ENCODE results near the gene CUBN. TPM values are rescaled to one million over a fixed set of nuclear protein-coding genes. Genes with fewer than 3 reads are reported as not detected.

Gene CUBN
- total RNA-seq, 4 donors from 2014 or later, result 0.27 to 3.6 (median 0.96) TPM

DNA sequence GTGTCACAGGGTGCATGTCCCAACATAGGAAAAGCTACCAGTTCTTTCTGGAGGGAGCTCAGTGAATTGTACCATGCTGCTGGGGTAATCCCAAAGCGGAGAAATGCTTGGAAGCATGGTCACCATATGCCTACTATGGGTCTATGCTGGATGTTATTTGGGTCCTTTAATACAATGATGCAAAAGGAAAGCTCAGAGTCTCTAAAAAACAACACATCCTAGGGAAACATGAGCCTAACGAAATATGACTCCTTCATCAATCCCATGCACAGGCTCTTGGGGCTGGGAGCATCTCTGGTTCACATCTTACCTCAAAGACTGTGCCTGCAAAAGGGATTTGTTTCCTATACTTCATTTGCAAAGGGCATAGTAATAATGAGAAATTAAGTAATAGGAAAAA lies 65.2 kb downstream of the CUBN start:
- no peaks in the 10 kb centered on the region for H3K36me3 ChIP-seq
- no peak for TF ChIP-seq POLR2A (IDR thresholded peaks at IDR 0.05)
- TF ChIP-seq, protein P1, sequence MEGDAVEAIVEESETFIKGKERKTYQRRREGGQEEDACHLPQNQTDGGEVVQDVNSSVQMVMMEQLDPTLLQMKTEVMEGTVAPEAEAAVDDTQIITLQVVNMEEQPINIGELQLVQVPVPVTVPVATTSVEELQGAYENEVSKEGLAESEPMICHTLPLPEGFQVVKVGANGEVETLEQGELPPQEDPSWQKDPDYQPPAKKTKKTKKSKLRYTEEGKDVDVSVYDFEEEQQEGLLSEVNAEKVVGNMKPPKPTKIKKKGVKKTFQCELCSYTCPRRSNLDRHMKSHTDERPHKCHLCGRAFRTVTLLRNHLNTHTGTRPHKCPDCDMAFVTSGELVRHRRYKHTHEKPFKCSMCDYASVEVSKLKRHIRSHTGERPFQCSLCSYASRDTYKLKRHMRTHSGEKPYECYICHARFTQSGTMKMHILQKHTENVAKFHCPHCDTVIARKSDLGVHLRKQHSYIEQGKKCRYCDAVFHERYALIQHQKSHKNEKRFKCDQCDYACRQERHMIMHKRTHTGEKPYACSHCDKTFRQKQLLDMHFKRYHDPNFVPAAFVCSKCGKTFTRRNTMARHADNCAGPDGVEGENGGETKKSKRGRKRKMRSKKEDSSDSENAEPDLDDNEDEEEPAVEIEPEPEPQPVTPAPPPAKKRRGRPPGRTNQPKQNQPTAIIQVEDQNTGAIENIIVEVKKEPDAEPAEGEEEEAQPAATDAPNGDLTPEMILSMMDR (IDR thresholded peaks at IDR 0.05 in 4 of 5, conservative IDR thresholded peaks at IDR 0.05 in 1 of 5), result no peak
- no peak overlapping the region for H3K27ac ChIP-seq
- intact Hi-C loops (cut with DNase I; ENCODE audit: low total_unique reads), result no loop called here
- in situ Hi-C loops (cut with MboI; ENCODE audit: low sequenced_read_pairs in 4 of 4), result no loop called here
- H3K9me3 ChIP-seq, result no peaks in the 10 kb centered on the region
- ATAC-seq (no peak), DNase-seq (no peak)
- H3K27me3 ChIP-seq, result no peaks in the 10 kb centered on the region
- no peak overlapping the region for H3K4me3 ChIP-seq
- peaks cover 0 to 5% of the 10 kb centered on the region in 2 donors for H3K4me1 ChIP-seq

DNA sequence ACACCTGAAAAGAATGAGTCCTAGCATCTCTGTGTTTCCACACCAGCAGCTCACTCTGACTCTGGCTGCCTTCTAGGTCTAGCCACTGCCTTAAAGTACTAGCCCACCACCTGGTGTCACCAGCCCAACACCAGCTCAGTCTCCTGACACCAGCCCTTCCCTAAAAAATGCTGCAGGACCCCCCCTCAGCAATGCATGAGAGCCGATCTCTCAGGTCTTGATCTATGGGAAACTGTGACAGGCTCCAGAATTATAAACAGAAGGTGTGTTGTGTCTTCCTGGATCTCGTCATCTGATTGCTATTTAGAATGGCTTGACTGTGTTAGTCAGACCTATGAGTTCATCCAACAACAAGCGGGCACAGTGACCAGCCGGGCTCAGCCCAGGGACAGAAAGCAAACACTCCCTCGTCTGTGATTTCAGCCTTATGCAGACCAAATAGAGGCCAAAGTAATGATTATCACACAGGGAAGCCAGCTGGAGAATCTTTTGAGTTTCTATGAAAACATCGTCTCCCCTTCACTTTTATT lies 66.6 kb downstream of the CUBN start:
- Histone ChIP-seq H3K27ac (peak overlapping the region; percentile 35 to 55 (median 44)), H3K4me1 (peaks cover 0 to 5% of the 10 kb centered on the region in 2 donors), H3K36me3 (no peaks in the 10 kb centered on the region), H3K4me3 (no peak overlapping the region), H3K9me3 (no peaks in the 10 kb centered on the region), H3K27me3 (no peaks in the 10 kb centered on the region)
- peak in 1 of 2 donors; percentile 31 for DNase-seq
- peak; percentile 56 to 68 for ATAC-seq
- in situ Hi-C loops (cut with MboI; ENCODE audit: low sequenced_read_pairs in 4 of 4) (no loop called here), intact Hi-C loops (cut with DNase I; ENCODE audit: low total_unique reads) (no loop called here)
- TF ChIP-seq, protein P1 (IDR thresholded peaks at IDR 0.05 in 4 of 5, conservative IDR thresholded peaks at IDR 0.05 in 1 of 5), result no peak
- TF ChIP-seq POLR2A (IDR thresholded peaks at IDR 0.05), result no peak

DNA sequence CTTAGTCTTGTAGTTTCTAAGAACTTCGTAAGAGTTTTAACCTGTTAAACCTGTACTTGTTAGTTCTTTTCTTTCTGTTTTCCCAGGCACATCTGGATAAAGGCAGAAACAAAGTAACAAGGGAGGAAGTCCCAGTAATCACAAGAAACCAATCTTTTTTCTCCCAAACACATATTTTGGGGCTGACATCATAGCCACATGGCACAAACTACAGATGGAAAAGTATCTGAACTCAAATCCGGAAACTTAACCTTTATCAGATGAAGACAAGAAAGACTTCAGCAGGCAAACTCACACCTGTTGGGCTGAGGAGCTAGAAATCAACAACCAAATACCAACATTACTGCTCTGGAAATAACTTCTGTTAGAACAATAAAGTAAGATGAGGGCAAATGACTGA lies 67.1 kb downstream of the CUBN start:
- DNase-seq (no peak), ATAC-seq (peak in 1 of 2 donors; percentile 55)
- intact Hi-C loops (cut with DNase I; ENCODE audit: low total_unique reads) (no loop called here), in situ Hi-C loops (cut with MboI; ENCODE audit: low sequenced_read_pairs in 4 of 4) (no loop called here)
- TF ChIP-seq, protein P1 (IDR thresholded peaks at IDR 0.05 in 4 of 5, conservative IDR thresholded peaks at IDR 0.05 in 1 of 5), result no peak
- TF ChIP-seq POLR2A (IDR thresholded peaks at IDR 0.05), result no peak
- Histone ChIP-seq H3K4me3 (no peak overlapping the region), H3K36me3 (no peaks in the 10 kb centered on the region), H3K9me3 (no peaks in the 10 kb centered on the region), H3K4me1 (peaks cover 0 to 5% of the 10 kb centered on the region in 2 donors), H3K27ac (peak overlapping the region; percentile 35 to 55 (median 44)), H3K27me3 (no peaks in the 10 kb centered on the region)

DNA sequence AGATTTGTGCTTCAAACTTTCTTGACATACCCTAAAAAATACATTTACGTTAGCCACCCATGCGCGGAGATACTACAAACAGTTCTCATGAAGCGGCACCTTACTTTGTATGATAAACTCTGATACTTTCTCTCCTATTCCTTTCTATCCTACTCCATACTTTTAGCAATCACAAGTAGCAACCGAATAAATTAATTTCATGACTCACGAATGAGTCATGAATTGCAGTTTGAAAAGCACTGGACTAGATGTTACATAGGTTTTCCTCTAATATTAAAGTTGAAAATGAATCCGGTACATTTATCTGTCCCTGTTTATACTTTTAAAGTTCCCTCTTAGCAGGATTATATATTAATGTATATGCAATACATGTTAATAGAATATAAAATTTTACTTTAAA lies 67.6 kb downstream of the CUBN start:
- Histone ChIP-seq H3K27ac (peak overlapping the region in 3 of 4 donors; percentile 35 to 55 (median 49)), H3K27me3 (no peaks in the 10 kb centered on the region), H3K4me1 (peaks cover 0 to 5% of the 10 kb centered on the region in 2 donors), H3K36me3 (no peaks in the 10 kb centered on the region), H3K9me3 (no peaks in the 10 kb centered on the region), H3K4me3 (no peak overlapping the region)
- in situ Hi-C loops (cut with MboI; ENCODE audit: low sequenced_read_pairs in 4 of 4), result no loop called here
- intact Hi-C loops (cut with DNase I; ENCODE audit: low total_unique reads), result no loop called here
- ATAC-seq, result no peak
- TF ChIP-seq POLR2A (IDR thresholded peaks at IDR 0.05), result no peak
- TF ChIP-seq, protein P1 (IDR thresholded peaks at IDR 0.05 in 4 of 5, conservative IDR thresholded peaks at IDR 0.05 in 1 of 5), result no peak
- DNase-seq, result no peak

DNA sequence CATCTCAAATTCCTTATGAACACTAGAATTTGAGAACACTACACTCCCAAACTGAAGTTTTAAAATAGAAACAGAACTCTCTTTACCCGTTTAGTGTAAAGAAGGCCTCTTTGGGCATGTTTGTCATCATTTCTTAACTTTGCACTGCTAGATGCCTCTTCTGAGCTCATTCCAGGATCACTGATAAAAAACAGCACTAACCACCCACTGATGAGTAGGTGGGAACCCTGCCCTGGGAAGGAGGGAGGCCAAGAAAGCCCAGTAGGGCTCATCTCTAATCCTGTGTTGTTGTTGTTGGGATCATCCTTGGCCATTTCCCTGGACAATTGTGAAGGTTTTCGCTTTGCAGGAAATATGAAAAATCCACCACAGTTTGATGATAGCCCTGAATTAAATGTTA lies 68.2 kb downstream of the CUBN start:
- TF ChIP-seq, protein P1 (IDR thresholded peaks at IDR 0.05 in 4 of 5, conservative IDR thresholded peaks at IDR 0.05 in 1 of 5), result no peak
- TF ChIP-seq POLR2A (IDR thresholded peaks at IDR 0.05), result no peak
- in situ Hi-C loops (cut with MboI; ENCODE audit: low sequenced_read_pairs in 4 of 4) (no loop called here), intact Hi-C loops (cut with DNase I; ENCODE audit: low total_unique reads) (no loop called here)
- Histone ChIP-seq H3K9me3 (no peaks in the 10 kb centered on the region), H3K4me3 (no peak overlapping the region), H3K36me3 (no peaks in the 10 kb centered on the region), H3K27ac (no peak overlapping the region), H3K27me3 (no peaks in the 10 kb centered on the region), H3K4me1 (peaks cover 0 to 5% of the 10 kb centered on the region in 2 donors)
- DNase-seq (no peak), ATAC-seq (no peak)

Data from gastrocnemius medialis (tissue), 4 donors.